Astrocyte (in vitro differentiated cells and primary cell): ENCODE measurements around the gene SHANK2.

Experiments used
- CTCF ChIP-seq: IDR thresholded peaks from 2 replicates; pipeline ENCODE4 v1.5.1; 2011; ENCODE audit warnings: low read depth, mild to moderate bottlenecking, inconsistent platforms, low read length, moderate library complexity; ENCODE audit not compliant: insufficient read depth
- EZH2 ChIP-seq: IDR thresholded peaks from 2 replicates; pipeline ENCODE4 v1.6.1; 2012; ENCODE audit warnings: mild to moderate bottlenecking, low read length, inconsistent platforms; ENCODE audit not compliant: insufficient read depth

GRCh38 chr11:71300187-71300586 is 47.8 kb upstream of the SHANK2 start:
- TF ChIP-seq CTCF, result no peak
- TF ChIP-seq EZH2, result no peak
